PC-3 (cell line): Measurements from ENCODE around the gene ZXDC. TPM values are rescaled to one million over a fixed set of nuclear protein-coding genes. Genes with fewer than 3 reads are reported as not detected.

ENCODE experiments used
- ATAC-seq: fragments of 200-7000 bp; cut with Tn5 transposase; 2 replicates; pipeline ENCODE4 v1.9.1; 2020; ENCODE audit warnings: mild to moderate bottlenecking, moderate library complexity
- BruUV-seq: library from RNA; stranded (reverse); fragments of 400-500 nt; replicated peaks from 2 replicates; lab custom pipeline; 2021; lab: Mats Ljungman, UMichigan
- CTCF ChIA-PET: fragments of 300-600 bp; sonication (Branson Sonifier 250); formaldehyde crosslinking; loops from one replicate; lab custom pipeline; 2022; ENCODE audit warnings: antibody characterized with exemption; lab: Charles Lee
- POLR2A ChIA-PET: fragments of 300-600 bp; sonication (Branson Sonifier 250); formaldehyde crosslinking; loops from one replicate; lab custom pipeline; 2022; ENCODE audit warnings: antibody characterized with exemption; ENCODE audit not compliant: unreplicated experiment; lab: Charles Lee
- DNase-seq: peaks from one replicate; pipeline ENCODE4 v3.0.0-alpha.2; 2015
- H2AFZ ChIP-seq: fragments of 300-600 bp; sonication (generic); 2 replicates; pipeline ENCODE4 v1.6.0; 2016; ENCODE audit warnings: antibody characterized with exemption, low read length
- H3F3A ChIP-seq: fragments of 300-600 bp; sonication (generic); one replicate; pipeline ENCODE4 v1.6.0; 2017; ENCODE audit warnings: antibody characterized with exemption, low read length, control low read depth, mild to moderate bottlenecking; ENCODE audit not compliant: unreplicated experiment
- H3K27ac ChIP-seq: fragments of 300-600 bp; sonication (generic); 2 replicates; pipeline ENCODE4 v1.5.1; 2016; ENCODE audit warnings: mild to moderate bottlenecking, low read length
- H3K27me3 ChIP-seq: fragments of 300-600 bp; sonication (generic); 2 replicates; pipeline ENCODE4 v1.6.1; 2016; ENCODE audit warnings: low read length, mixed read lengths
- H3K36me3 ChIP-seq: fragments of 300-600 bp; sonication (generic); 2 replicates; pipeline ENCODE4 v1.6.1; 2016; ENCODE audit warnings: low read depth, mixed run types, low read length, mixed read lengths
- H3K4me1 ChIP-seq: fragments of 300-600 bp; sonication (generic); 2 replicates; pipeline ENCODE4 v1.5.1; 2016; ENCODE audit warnings: low read length; ENCODE audit not compliant: insufficient read depth
- H3K4me2 ChIP-seq: fragments of 300-600 bp; sonication (generic); 2 replicates; pipeline ENCODE4 v1.6.0; 2016; ENCODE audit warnings: low read length
- H3K4me3 ChIP-seq: fragments of 300-600 bp; sonication (generic); 2 replicates; pipeline ENCODE4 v1.5.1; 2016; ENCODE audit warnings: mild to moderate bottlenecking, low read length, mixed read lengths
- H3K79me2 ChIP-seq: fragments of 300-600 bp; sonication (generic); 2 replicates; pipeline ENCODE4 v1.6.1; 2017; ENCODE audit warnings: low read length, mixed read lengths
- H3K9ac ChIP-seq: fragments of 300-600 bp; sonication (generic); 2 replicates; pipeline ENCODE4 v1.6.0; 2016; ENCODE audit warnings: mild to moderate bottlenecking, low read length
- H3K9me2 ChIP-seq: fragments of 300-600 bp; sonication (generic); replicated peaks from 2 replicates; pipeline ENCODE4 v1.6.1; 2016; ENCODE audit warnings: mixed run types, low read length, mixed read lengths
- H3K9me3 ChIP-seq: fragments of 300-600 bp; sonication (generic); 2 replicates; pipeline ENCODE4 v1.6.1; 2016; ENCODE audit warnings: low read length, mixed read lengths
- H4K20me1 ChIP-seq: fragments of 300-600 bp; sonication (generic); 2 replicates; pipeline ENCODE4 v1.6.1; 2016; ENCODE audit warnings: low read length, mixed read lengths
- CTCF ChIP-seq: fragments of 300-600 bp; sonication (generic); conservative IDR thresholded peaks from 2 replicates; pipeline ENCODE4 v1.5.1; 2017; ENCODE audit warnings: antibody characterized with exemption, low read depth, mild to moderate bottlenecking, low read length
- EZH2 ChIP-seq: fragments of 300-600 bp; sonication (generic); IDR thresholded peaks from one replicate; pipeline ENCODE4 v1.6.1; 2017; ENCODE audit warnings: antibody characterized with exemption, mild to moderate bottlenecking, low read length; ENCODE audit not compliant: unreplicated experiment
- EZH2phosphoT487 ChIP-seq: fragments of 300-600 bp; sonication (generic); IDR thresholded peaks from 2 replicates; pipeline ENCODE4 v1.6.1; 2018; ENCODE audit warnings: mild to moderate bottlenecking, antibody characterized with exemption, low read length, borderline replicate concordance
- intact Hi-C: fragments of 100-400 bp; cut with micrococcal nuclease; formaldehyde crosslinking; loops from 2 replicates; pipeline ENCODE4 v1.9.0; 2023
- total RNA-seq: library from RNA; depleted of rRNA; stranded (reverse); fragments of >200 nt; gene quantifications from 2 replicates; pipeline ENCODE4 v1.2.3, GENCODE V29; 2014

The ZXDC gene
- total RNA-seq, 1 experiment from 2014 or later = 18.7 TPM

GRCh38 chr3:126514161-126514560 lies 38.5 kb upstream of the ZXDC start:
- ATAC-seq (no peak), DNase-seq (no peak)
- H4K20me1 ChIP-seq = no peaks in the 10 kb centered on the region
- no peaks in the 10 kb centered on the region for H3K27me3 ChIP-seq
- BruUV-seq = no TSS peak
- no peak overlapping the region for H3K27ac ChIP-seq
- no peaks in the 10 kb centered on the region for H3K4me1 ChIP-seq
- CTCF ChIA-PET = no interaction called here
- no peaks in the 10 kb centered on the region for H3K9me3 ChIP-seq
- no peak overlapping the region for H2AFZ ChIP-seq
- no peak overlapping the region for H3K9ac ChIP-seq
- TF ChIP-seq CTCF (no peak), EZH2phosphoT487 (no peak), EZH2 (no peak)
- no peak overlapping the region for H3K4me2 ChIP-seq
- no peaks in the 10 kb centered on the region for H3K79me2 ChIP-seq
- no peak overlapping the region for H3K4me3 ChIP-seq
- intact Hi-C loops = no loop called here
- H3K36me3 ChIP-seq = no peaks in the 10 kb centered on the region
- POLR2A ChIA-PET = no interaction called here
- no peaks in the 10 kb centered on the region for H3F3A ChIP-seq
- no peaks in the 10 kb centered on the region for H3K9me2 ChIP-seq

- Histone ChIP-seq H3K27me3 (no peaks in the 10 kb centered on the region), H3F3A (no peaks in the 10 kb centered on the region), H3K9ac (no peak overlapping the region), H3K9me3 (no peaks in the 10 kb centered on the region), H3K4me1 (no peaks in the 10 kb centered on the region; the same call in 1 of the 2 replicates), H4K20me1 (no peaks in the 10 kb centered on the region), H3K36me3 (no peaks in the 10 kb centered on the region), H2AFZ (no peak overlapping the region), H3K4me2 (no peak overlapping the region), H3K4me3 (no peak overlapping the region), H3K79me2 (no peaks in the 10 kb centered on the region), H3K9me2 (no peaks in the 10 kb centered on the region), H3K27ac (no peak overlapping the region)
- intact Hi-C loops = no loop called here
- POLR2A ChIA-PET = interaction anchor here (0.6 kb wide), 1 partner anchor 66 kb away, joined by 3 read pairs; no protein-coding TSS in a partner anchor
- BruUV-seq = no TSS peak
- no peak for TF ChIP-seq EZH2phosphoT487
- no peak for TF ChIP-seq CTCF
- no peak for TF ChIP-seq EZH2
- no peak for DNase-seq
- CTCF ChIA-PET = no interaction called here
- no peak for ATAC-seq
Observed at GRCh38 chr3:126512916-126513650, 37.4 kb upstream of the ZXDC start.

- no peak overlapping the region for H3K4me3 ChIP-seq
- ChIA-PET CTCF (no interaction called here), POLR2A (no interaction called here)
- intact Hi-C loops = no loop called here
- no peaks in the 10 kb centered on the region for H3F3A ChIP-seq
- no peak overlapping the region for H3K9ac ChIP-seq
- H4K20me1 ChIP-seq = no peaks in the 10 kb centered on the region
- no peak overlapping the region for H2AFZ ChIP-seq
- H3K36me3 ChIP-seq = no peaks in the 10 kb centered on the region
- H3K9me2 ChIP-seq = no peaks in the 10 kb centered on the region
- H3K27ac ChIP-seq = no peak overlapping the region
- ATAC-seq (no peak), DNase-seq (no peak)
- no peaks in the 10 kb centered on the region for H3K9me3 ChIP-seq
- BruUV-seq = no TSS peak
- no peaks in the 10 kb centered on the region for H3K27me3 ChIP-seq
- TF ChIP-seq CTCF (no peak), EZH2 (no peak), EZH2phosphoT487 (no peak)
- H3K4me2 ChIP-seq = no peak overlapping the region
- no peaks in the 10 kb centered on the region for H3K79me2 ChIP-seq
- no peaks in the 10 kb centered on the region; the same call in 1 of the 2 replicates for H3K4me1 ChIP-seq
Observed at GRCh38 chr3:126512026-126512425, 36.3 kb upstream of the ZXDC start.
